GM12875 (cell line): Measurements from ENCODE around the gene P3R3URF.
A peak's percentile ranks its signal among the peaks of the same experiment; 100 is the strongest.
"Not testable (repeated sequence)": the region's sequence is repeated elsewhere in the genome, so short reads cannot be mapped to it uniquely, and the experiment has no call there.

ENCODE experiments used
- H3K4me3 ChIP-seq: one replicate; pipeline ENCODE4 v1.5.1; 2011; ENCODE audit warnings: low read depth, low read length, control low read depth
- TF ChIP-seq, protein P1 (sequence below): IDR thresholded peaks from 2 replicates; pipeline ENCODE4 v1.5.1; 2011; ENCODE audit warnings: low read depth, mild to moderate bottlenecking, control low read depth, inconsistent platforms, low read length, moderate library complexity, borderline replicate concordance; ENCODE audit not compliant: insufficient read depth

Gene P3R3URF

DNA sequence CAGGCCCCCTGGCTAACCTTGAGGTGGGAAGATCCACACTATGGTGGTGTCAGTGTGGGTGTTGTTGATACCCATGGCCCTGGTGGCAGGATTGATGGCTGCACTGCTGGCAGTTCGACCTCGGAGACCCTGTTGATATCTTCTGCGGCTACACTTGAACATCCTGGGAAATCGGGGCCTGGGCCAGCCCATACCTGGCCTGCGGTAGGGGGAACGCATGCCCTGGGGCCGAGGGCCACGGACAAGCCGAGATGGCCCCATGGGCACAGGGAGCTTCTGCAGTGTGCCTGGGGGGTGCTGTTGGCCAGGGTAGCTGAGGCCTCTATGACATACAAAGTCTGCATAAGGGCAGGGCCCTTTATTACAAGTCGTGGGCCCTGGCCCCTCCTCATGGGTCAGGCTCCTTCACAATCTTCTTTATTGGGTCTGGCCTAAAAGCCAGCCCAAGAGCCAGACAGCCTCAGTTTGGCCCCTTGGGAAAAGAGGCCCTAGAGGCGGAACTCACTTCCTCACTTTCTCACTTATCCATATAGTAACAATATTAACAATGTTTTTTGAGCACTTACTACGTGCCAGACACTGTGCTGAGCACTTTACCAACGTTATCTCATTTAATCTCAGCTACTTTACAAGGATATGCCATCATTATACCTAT lies at the start of gene P3R3URF:
P3R3URF (minus strand) TSS at position 278 of the 655 bp plus-strand sequence; CDS start at position 261, 17 bp downstream.
- TF ChIP-seq, protein P1, sequence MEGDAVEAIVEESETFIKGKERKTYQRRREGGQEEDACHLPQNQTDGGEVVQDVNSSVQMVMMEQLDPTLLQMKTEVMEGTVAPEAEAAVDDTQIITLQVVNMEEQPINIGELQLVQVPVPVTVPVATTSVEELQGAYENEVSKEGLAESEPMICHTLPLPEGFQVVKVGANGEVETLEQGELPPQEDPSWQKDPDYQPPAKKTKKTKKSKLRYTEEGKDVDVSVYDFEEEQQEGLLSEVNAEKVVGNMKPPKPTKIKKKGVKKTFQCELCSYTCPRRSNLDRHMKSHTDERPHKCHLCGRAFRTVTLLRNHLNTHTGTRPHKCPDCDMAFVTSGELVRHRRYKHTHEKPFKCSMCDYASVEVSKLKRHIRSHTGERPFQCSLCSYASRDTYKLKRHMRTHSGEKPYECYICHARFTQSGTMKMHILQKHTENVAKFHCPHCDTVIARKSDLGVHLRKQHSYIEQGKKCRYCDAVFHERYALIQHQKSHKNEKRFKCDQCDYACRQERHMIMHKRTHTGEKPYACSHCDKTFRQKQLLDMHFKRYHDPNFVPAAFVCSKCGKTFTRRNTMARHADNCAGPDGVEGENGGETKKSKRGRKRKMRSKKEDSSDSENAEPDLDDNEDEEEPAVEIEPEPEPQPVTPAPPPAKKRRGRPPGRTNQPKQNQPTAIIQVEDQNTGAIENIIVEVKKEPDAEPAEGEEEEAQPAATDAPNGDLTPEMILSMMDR, result no peak
- H3K4me3 ChIP-seq, result no peak within 1 kb of the TSS

DNA sequence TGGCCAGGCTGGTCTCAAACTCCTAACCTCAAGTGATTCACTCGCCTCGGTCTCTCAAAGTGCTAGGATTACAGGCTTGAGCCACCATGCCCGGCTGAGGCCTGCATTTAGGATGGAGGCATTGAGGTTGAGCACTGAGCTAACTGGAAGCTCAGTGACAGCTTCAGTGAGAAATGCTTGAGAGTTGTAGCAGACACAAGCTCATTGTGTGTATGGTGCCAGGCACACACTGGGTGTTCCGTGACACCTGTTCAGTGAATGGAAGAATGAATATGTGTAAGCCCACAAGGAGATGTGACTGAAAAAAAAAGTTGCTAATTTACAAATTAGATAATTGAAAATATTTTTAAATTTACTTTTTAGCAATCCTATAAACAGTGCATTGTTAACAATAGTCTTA lies 48.7 kb upstream of the P3R3URF start:
- H3K4me3 ChIP-seq, result no peak overlapping the region
- TF ChIP-seq, protein P1, result no peak

DNA sequence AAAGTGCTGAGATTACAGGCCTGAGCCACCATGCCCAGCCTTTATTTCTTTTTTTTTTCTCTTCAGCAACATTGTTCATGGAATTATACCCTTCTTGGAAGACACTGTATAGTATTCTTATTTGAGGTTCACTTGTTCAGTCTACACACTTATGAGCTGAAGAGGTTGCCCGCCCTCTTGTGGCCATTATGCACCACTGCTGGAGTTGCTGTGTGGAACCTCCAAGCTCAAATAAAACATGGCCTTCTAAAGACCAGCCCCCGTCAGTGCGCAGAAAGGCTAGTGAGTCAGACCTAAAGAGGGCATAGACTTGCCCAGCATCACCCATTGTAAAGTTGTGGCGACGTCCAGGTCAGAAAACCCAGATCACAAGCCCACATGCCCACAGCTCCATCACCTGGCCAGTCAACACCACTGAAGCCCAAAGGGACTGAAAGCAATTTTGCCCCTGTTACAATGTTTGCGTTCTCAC lies 47.2 kb upstream of the P3R3URF start:
- TF ChIP-seq, protein P1, result peak; percentile 87
- H3K4me3 ChIP-seq, result no peak overlapping the region

DNA sequence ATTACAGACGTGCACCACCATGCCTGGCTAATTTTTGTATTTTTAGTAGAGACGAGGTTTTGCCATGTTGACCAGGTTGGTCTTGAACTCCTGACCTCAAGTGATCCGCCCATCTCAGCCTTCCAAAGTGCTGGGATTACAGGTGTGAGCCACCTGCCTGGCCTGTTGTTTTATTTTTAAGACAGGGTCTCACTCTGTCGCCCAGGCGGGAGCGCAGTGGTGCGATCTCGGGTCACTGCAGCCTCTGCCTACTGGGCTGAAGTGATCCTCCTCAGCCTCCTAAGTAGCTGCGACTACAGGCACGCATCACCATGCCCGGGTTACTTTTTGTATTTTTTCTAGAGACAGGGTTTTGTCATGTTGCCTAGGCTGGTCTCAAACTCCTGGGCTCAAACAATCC lies 46.8 kb upstream of the P3R3URF start:
- H3K4me3 ChIP-seq, result not testable (repeated sequence)

DNA sequence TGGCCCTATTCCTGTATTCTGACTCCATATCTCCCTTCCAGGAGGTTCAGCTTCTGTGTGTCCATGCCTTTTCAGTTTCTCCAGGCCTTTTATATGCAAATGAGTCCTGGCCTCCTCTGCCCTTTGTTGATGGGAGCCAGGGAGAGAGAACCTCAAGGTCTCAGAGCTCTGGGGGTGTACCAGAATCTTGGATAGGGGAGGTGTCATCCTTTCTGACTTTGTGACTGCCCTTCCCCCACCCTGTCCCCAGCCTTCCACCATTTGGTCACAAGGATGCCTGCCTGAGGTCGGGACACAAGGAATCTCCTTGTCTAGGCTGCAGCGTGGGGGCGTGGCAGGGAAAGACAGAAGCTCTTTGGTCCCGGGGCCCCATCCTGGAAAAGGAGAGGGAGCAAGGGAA lies 45.5 kb upstream of the P3R3URF start:
- H3K4me3 ChIP-seq, result no peak overlapping the region
- TF ChIP-seq, protein P1, result no peak

DNA sequence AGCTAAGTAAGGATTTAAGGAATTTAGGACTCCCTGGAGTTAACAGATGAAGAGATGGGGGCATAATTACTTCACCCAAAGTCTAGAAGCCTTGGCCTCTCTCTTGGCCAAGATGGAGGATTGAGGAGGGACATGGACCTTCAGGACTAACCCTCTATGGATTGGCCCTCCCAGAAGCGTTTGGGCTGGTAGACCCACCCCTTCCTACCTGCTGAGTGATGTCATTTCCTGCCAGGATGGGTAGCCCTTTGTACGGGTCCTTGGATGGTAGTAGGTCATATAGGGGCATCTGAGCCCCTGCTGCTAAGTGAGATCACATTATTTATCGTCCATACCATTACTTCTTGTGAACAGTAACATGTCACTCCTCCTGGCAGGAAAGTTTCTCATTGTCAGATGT lies 44.5 kb upstream of the P3R3URF start:
- TF ChIP-seq, protein P1, result no peak
- no peak overlapping the region for H3K4me3 ChIP-seq

DNA sequence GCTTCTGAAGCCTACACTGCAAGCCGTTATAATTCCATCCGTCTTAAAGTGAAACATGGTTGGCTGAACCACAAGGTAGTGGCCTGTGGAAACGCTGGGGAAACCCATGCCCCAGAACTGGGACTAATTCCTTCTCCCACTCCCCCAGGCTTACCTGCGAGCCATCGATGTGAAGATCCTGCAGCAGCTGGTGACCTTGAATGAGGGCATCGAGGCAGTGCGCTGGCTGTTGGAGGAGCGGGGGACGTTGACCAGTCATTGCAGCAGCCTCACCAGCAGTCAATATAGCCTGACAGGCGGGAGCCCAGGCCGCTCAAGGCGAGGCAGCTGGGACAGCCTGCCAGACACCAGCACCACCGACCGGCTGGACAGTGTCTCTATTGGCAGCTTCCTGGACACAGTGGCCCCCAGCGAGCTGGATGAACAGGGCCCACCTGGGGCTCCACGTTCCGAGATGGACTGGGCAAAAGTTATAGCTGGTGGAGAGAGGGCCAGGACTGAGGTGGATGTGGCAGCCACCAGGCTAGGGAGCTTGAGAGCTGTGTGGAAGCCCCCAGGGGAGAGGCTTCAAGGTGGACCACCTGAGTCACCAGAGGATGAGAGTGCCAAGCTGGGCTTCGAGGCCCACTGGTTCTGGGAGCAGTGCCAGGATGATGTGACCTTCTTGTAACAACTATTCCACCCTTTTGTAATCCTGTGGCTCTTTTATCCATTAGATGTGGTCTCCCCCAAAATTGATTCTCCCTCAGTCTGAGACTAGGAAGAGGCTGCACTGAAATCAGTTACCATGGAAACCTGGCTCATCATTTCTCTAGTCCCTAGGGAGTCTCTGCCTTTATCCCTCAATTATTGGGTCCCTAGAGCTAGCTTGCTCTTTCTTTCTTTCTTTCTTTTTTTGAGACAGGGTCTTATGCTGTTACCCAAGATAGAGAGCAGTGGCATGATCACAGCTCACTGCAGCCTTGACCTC lies 43.5 kb upstream of the P3R3URF start:
- TF ChIP-seq, protein P1, result no peak
- H3K4me3 ChIP-seq, result no peak overlapping the region
